ENCODE data around the gene CCDC88B. TPM values are rescaled to one million over a fixed set of nuclear protein-coding genes. Genes with fewer than 3 reads are reported as not detected.

CCDC88B gene
- total RNA-seq, 1 experiment from 2014 or later: 11.2 TPM

GRCh38 chr11:64387916-64388315 is 47.9 kb downstream of the CCDC88B start:
- Mint-ChIP-seq H3K4me3 (no peak overlapping the region), H3K4me1 (peaks cover 0 to 10% of the 10 kb centered on the region in 2 experiments; a peak in 3 of 4 replicates), H3K27me3 (ENCODE audit: low read depth) (peaks cover 31% of the 10 kb centered on the region), H3K9me3 (peaks cover 0 to 2% of the 10 kb centered on the region in 2 experiments; a peak in 1 of 5 replicates), H3K27ac (no peak overlapping the region), H3K36me3 (ENCODE audit: insufficient read depth in 1 of 3, low read depth in 3 of 3) (no peaks in the 10 kb centered on the region)
- Histone ChIP-seq H3T11ph (ENCODE audit: low read length) (no peak overlapping the region), H3K9ac (ENCODE audit: extremely low read depth, insufficient read length, low read length) (no peak overlapping the region), H2BK5ac (ENCODE audit: insufficient read length, low read length) (no peak overlapping the region), H4K91ac (ENCODE audit: insufficient read length, low read depth, low read length) (no peak overlapping the region), H3K27ac (ENCODE audit: insufficient read length, low read depth, low read length) (no peak overlapping the region), H2BK20ac (ENCODE audit: low read depth, low read length, poor library complexity, severe bottlenecking) (no peak overlapping the region), H3K79me1 (ENCODE audit: insufficient read depth, low read depth, low read length, poor library complexity, severe bottlenecking) (no peaks in the 10 kb centered on the region), H3K18ac (ENCODE audit: insufficient read length, low read depth, low read length) (no peak overlapping the region), H3K23ac (ENCODE audit: insufficient read length, low read depth, low read length) (no peak overlapping the region), H3K4me2 (ENCODE audit: insufficient read depth, insufficient read length, low read length) (no peak overlapping the region), H2AK5ac (ENCODE audit: insufficient read length, low read length) (no peak overlapping the region), H2BK12ac (ENCODE audit: insufficient read length, low read depth, low read length) (no peak overlapping the region), H3K27me3 (ENCODE audit: insufficient read depth, low read length) (no peaks in the 10 kb centered on the region), H2AFZ (ENCODE audit: low read length) (no peak overlapping the region), H2BK15ac (ENCODE audit: low read depth, low read length) (no peak overlapping the region), H4K8ac (replicated peaks; ENCODE audit: insufficient read length, low read depth, low read length) (no peak overlapping the region), H4K5ac (ENCODE audit: insufficient read length, low read depth, low read length) (no peak overlapping the region), H3K4ac (ENCODE audit: low read depth, low read length) (no peak overlapping the region), H3K23me2 (ENCODE audit: insufficient read length, low read depth, low read length, poor library complexity, severe bottlenecking) (no peaks in the 10 kb centered on the region), H2BK120ac (ENCODE audit: low read depth, low read length, poor library complexity, severe bottlenecking) (no peak overlapping the region), H3K56ac (ENCODE audit: insufficient read length, low read depth, low read length) (no peak overlapping the region), H4K20me1 (ENCODE audit: control insufficient read depth, insufficient read depth, insufficient read length) (no peaks in the 10 kb centered on the region), H3K4me1 (ENCODE audit: insufficient read depth, low read length) (no peaks in the 10 kb centered on the region), H3K79me2 (ENCODE audit: insufficient read depth, low read length) (no peaks in the 10 kb centered on the region), H3K14ac (ENCODE audit: insufficient read depth, low read length) (no peak overlapping the region), H3K9me3 (ENCODE audit: control insufficient read depth, low read depth, low read length) (no peaks in the 10 kb centered on the region)
- TF ChIP-seq, protein P1, sequence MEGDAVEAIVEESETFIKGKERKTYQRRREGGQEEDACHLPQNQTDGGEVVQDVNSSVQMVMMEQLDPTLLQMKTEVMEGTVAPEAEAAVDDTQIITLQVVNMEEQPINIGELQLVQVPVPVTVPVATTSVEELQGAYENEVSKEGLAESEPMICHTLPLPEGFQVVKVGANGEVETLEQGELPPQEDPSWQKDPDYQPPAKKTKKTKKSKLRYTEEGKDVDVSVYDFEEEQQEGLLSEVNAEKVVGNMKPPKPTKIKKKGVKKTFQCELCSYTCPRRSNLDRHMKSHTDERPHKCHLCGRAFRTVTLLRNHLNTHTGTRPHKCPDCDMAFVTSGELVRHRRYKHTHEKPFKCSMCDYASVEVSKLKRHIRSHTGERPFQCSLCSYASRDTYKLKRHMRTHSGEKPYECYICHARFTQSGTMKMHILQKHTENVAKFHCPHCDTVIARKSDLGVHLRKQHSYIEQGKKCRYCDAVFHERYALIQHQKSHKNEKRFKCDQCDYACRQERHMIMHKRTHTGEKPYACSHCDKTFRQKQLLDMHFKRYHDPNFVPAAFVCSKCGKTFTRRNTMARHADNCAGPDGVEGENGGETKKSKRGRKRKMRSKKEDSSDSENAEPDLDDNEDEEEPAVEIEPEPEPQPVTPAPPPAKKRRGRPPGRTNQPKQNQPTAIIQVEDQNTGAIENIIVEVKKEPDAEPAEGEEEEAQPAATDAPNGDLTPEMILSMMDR (conservative IDR thresholded peaks at IDR 0.05): no peak
- no peak for DNase-seq

Measured in H9 (cell line).